GM21381 (cell line): ENCODE data around the gene PLXNA2.

Experiments
- ATAC-seq: cut with Tn5 transposase; IDR thresholded peaks from one replicate; pipeline ENCODE4 v1.9.1; 2021; ENCODE audit warnings: mild to moderate bottlenecking, moderate library complexity; ENCODE audit not compliant: unreplicated experiment

Gene PLXNA2

DNA sequence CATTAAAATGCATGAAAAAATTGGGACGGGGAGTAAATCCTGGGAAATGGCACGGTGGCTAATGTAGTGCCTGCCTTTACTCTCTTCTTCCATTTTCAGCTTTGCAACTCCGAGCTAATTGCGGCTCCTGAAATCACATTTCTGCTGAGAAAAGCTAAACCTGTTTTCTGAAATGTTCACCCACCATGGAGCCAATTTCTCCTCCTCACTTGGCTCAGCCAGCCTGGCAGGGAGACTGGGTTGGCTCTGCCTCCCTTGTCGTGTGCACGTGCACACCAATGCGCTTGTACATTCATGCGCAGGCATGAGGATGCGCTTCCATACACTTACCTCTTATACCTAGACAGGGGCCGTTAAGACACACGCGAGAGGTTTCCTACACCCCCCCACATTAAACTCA, 165.4 kb downstream of the PLXNA2 start:
- no peak for ATAC-seq

- ATAC-seq, result no peak
Measured at GRCh38 chr1:208077232-208078075, 166.7 kb downstream of the PLXNA2 start.

GRCh38 chr1:208074353-208074752, 169.8 kb downstream of the PLXNA2 start:
- ATAC-seq, result no peak

DNA sequence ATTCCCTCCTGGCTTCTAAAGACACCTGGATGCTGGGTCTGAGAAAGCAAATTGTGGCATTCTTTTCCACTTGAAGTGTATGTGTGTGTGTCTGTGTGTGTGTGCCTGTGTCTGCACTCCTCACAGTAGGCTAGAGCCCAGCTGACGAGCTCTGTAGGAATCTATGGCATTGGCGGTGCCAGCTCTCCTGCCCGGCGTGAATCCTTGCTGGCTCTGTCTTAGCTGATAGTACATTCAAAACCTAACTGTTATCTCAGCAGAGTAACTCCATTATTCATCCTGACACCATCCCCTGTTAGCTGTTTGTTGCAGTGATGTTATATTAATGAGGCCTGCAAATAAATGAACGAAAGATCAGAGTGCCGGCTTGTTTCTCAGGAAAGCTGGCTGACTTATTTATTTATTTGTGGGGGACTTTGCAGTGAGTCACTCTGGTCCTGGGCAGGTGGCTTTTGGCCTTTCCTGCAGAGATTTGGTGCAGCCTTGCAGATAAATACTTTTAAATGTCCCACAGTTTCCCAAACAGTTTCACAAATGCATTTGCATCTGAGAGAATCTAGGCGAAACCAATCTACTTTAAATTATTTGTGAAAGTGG, 172.7 kb downstream of the PLXNA2 start:
- no peak for ATAC-seq

- ATAC-seq, result no peak
Measured at GRCh38 chr1:208069908-208070307, 174.3 kb downstream of the PLXNA2 start.

DNA sequence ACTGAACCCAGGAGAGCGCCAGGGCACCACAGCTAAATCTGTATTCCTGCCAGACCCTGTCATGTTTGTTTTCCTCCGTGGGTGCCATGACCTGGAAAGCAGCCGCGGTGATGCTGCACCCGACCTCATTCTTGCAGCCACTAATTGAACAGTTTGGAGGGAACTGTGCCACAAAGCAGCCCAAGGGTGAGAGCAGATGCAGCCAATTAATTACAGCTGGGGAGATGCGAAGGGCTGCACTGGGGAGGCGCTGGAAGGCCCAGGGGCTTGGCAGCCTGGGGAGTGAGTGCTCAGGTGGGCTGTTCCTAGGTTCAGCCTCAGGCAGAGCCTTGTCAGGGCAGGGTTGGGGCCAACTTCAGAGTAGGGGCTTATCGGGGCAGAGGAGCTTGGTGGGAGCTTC, 174.9 kb downstream of the PLXNA2 start:
- ATAC-seq, result no peak

DNA sequence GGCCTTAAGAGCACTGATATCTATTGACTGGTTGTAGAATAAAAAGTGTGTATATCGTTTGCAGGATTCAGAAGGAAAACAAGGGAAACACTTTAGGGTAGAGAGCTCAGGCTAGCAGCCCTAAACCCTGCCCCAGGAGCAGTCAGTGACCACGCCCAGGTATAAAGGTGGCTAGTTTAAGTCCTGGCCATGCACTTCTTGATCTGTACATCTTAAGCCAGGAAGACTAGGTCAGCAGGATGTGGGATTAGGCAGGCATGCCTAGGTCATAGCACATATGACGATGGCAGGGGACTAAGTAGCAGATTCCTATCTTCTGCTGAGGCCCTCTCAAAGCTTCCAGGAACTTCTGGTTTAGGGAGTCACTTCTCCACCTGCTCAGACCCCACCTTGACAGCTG, 175.3 kb downstream of the PLXNA2 start:
- ATAC-seq, result no peak

- ATAC-seq, result no peak
Measured at GRCh38 chr1:208068407-208068806, 175.8 kb downstream of the PLXNA2 start.

- ATAC-seq, result no peak
Measured at GRCh38 chr1:208066583-208066982, 177.6 kb downstream of the PLXNA2 start.

GRCh38 chr1:208065862-208066261, 178.3 kb downstream of the PLXNA2 start:
- no peak for ATAC-seq

DNA sequence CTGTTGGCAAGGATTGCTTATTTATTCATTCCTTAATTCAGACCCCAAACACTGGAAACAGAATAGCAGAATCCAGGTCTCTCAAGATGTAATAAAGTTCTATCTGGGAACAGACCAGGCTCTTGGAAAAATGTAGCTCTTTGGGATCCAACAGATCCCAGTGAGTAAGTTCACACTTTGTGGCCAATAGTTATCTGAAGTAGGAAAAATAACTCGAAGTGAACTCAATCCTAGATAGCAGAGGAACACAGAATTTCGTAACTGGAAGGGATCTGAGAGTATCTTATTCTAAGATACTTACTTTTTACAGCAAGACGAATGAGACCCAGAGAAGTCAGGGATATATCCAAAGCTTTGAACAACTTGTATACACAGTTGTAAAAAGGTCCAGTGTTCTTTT, 182.6 kb downstream of the PLXNA2 start:
- ATAC-seq, result no peak

DNA sequence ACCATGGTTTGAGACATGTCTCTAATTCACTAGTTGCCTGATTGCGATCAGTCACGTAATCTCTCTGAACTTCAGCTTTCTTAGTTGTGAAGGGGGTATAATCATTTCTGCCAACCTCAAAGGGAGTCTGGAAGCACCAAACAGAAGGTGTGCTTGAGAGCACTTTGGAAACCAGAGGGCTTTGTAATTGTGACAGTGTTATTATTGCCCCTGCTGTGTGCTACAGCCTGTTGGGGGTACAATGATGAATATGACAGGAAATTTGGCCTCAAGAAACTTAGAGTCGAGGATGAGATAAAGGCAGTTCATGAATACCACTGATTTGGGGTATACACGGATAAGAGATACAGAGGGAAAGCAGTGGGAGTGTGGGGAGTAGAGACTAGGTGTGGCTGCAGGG, 183.1 kb downstream of the PLXNA2 start:
- no peak for ATAC-seq

GRCh38 chr1:208060215-208060869, 183.8 kb downstream of the PLXNA2 start:
- ATAC-seq, result no peak

GRCh38 chr1:208059409-208060001, 184.7 kb downstream of the PLXNA2 start:
- no peak for ATAC-seq

DNA sequence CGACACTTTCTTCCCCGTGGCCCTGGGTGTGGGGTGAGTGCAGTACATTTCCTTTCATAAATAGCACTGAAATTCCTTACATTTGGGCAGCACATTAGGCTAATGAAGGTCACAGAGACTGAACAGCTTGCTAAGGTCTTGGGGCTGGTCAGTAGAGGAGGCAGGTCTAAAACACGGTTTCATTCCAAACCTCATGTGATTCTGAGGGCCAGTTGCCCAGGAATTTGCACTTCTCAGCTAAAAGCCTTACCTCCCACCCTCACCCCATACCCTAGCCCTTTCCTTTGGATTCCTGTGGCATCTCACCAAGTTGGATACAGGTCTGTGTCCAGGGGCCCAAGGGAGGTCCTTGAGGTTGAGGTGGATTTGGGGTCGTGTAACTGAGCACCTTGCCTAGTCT, 185.4 kb downstream of the PLXNA2 start:
- ATAC-seq, result no peak

DNA sequence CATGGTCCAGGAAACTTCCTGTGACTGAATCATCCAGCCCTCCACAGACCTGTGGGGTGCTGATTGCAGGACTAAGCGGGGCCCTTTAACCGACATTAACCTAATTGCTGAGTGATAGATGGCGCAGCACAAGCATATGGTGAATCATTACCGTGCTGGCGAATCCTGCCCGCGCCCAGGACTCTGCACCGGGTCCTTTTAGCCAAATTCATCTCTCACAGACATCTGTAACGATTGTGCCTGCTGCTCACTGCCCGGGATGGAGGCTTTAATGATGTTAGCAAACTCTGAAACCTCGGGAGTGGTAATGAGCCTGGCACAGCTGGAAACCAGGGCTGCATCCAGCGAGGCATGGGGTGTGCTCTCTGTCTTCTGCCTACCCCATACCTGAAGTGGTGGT, 185.9 kb downstream of the PLXNA2 start:
- no peak for ATAC-seq

GRCh38 chr1:208057056-208057455, 187.1 kb downstream of the PLXNA2 start:
- ATAC-seq, result no peak

- no peak for ATAC-seq
Measured at GRCh38 chr1:208055535-208055934, 188.6 kb downstream of the PLXNA2 start.

DNA sequence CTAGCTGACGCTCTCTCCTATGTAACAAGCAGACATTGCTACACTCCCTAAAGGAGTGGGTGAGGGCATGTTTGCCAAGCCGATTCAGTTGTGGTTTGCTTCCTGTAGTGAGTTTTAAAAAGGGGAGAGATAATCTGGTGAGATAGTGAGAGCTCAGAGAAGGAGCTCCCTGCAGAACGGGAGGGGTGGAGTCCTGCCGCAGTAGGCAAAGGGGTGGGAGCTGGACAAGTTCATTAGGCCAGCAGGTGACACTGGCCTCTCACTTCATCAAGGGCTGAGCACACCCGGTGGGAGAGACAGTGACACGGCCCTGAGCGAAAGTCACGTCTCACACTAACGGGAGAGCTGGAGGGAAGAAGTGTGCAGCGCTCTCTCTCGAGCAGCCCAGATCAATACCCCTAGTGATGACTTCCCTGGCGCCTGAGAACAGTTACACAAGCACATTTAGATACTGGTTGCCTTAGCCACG, 189.2 kb downstream of the PLXNA2 start:
- ATAC-seq, result no peak

DNA sequence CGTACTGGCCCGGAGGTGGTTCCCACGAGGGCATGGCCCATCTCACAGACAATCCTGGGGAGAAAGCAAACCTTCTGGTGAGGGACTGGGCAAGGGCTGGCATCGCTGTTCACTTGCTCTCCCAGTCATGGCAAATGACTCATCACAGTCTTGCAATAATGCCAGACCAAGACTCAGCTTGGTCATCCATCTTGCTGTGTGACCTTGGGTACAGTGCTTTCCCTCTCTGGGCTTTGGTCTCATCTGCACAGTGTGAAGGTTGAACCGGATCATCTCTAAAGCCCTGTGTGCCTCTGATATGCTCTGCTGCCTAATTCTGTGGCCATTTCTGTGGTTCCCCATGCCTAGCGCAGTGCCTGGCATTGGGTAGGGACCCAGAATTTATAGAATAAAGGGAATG, 189.7 kb downstream of the PLXNA2 start:
- ATAC-seq, result no peak

GRCh38 chr1:208053661-208054060, 190.5 kb downstream of the PLXNA2 start:
- no peak for ATAC-seq
